Inflammatory macrophage treated with lipopolysaccharide for 1 hour (primary cell): Measurements from ENCODE around the gene RNF182.
"Not testable (repeated sequence)": the region's sequence is repeated elsewhere in the genome, so short reads cannot be mapped to it uniquely, and the experiment has no call there.

Experiments
- DNase-seq, 2 donors: peaks; one replicate each; pipeline ENCODE4 v3.0.0-alpha.2; 2020 to 2022

RNF182 gene

GRCh38 chr6:13918686-13919250 is 6.0 kb upstream of the RNF182 start:
- no peak for DNase-seq

GRCh38 chr6:13919861-13920260 is 4.9 kb upstream of the RNF182 start:
- no peak for DNase-seq

DNA sequence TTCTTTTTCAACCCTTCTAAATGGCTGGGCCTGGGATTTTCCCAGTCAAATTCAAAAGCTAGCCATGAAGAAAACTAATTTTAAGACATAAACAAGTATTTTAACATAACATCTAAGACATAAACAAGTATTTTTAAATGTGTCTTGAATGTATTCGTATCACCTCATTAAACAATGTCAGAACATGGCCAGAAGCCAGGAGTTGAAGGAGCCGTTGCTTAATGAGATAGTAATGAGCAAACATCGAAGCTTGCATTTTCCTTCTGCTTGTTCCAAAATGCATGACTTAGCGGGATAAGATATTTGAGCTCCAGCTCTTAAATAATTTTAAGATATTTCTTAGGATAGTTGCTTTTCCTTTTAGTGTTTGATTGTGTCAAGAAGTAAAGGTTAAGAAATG is 4.2 kb upstream of the RNF182 start:
- no peak for DNase-seq

DNA sequence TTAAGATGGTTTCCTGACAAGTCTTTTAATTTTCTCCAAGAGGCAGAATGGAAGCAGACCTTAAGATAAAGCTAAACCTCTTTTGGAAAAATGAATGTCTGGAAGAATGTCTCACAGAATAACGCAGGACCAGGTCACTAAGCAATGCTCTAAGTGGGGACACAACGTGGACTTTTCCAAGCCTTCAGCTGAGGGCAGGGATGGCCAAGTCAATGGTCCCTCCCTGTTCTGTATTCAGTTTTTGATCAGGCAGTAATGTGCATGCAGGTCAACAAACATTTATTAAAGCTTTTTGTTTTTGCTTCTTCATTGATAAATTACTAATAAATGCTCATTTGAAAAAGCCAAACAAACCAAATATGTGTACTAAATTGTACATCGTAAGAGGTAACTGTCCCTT is 2.0 kb upstream of the RNF182 start:
- DNase-seq, result no peak

DNA sequence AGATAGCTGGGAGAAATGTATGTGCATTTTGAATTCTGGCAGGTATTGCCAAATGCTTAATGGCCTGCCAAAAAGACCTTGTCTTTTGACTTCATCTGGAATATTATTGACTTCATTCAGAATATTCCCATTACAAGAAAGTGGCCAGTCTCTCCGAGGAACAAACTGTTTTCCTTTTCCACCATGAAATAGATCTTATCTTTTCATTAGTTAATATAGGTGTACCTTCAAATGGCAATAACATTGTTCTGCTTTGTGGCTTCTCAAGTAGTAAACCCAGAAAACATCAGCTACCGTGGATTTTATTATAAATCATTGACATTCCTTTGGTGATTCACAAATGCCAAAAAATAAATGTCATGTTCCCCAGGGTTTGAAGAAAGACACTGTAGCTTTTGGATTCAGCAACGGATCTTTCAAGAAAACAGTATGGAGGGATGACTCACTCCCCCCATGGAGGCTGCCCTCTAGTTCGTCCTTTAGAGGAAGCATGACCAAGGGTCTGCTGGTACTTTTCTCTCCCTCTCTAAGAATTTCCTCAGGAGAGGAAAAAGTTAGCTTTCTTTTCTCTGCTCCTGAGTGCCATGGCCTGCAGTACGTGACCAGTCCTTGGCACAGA is 1.1 kb upstream of the RNF182 start:
- peak; percentile 15 to 18 for DNase-seq

GRCh38 chr6:13924146-13924948 is 405 bp upstream of the RNF182 start:
- DNase-seq, result no peak

- no peak for DNase-seq
Measured at GRCh38 chr6:13926378-13926777, 1.6 kb downstream of the RNF182 start.

- no peak for DNase-seq
Measured at GRCh38 chr6:13927203-13927602, 2.5 kb downstream of the RNF182 start.

DNA sequence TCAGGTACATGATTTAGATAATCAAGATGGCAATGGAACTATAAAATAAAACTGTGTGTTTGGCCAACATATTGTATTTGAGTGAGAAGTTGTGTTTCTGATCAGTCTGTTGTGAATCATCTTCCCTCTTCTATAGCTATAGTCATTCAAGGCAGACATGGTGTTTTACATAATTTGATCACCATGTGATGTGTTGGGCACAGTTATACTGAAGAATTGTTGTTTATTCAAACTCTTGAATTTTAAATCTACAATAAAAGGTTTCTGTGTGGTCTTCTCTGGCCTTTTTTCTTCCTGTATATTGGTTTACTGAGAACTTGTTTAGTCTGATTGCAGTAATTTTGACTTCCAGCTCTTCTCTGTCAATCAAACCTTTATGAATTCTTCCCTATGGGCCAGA is 4.4 kb downstream of the RNF182 start:
- DNase-seq, result no peak

GRCh38 chr6:13931797-13932402 is 7.1 kb downstream of the RNF182 start:
- DNase-seq, result no peak

- no peak for DNase-seq
Measured at GRCh38 chr6:13932785-13933184, 8.0 kb downstream of the RNF182 start.

GRCh38 chr6:13934721-13935120 is 10.0 kb downstream of the RNF182 start:
- DNase-seq, result no peak

DNA sequence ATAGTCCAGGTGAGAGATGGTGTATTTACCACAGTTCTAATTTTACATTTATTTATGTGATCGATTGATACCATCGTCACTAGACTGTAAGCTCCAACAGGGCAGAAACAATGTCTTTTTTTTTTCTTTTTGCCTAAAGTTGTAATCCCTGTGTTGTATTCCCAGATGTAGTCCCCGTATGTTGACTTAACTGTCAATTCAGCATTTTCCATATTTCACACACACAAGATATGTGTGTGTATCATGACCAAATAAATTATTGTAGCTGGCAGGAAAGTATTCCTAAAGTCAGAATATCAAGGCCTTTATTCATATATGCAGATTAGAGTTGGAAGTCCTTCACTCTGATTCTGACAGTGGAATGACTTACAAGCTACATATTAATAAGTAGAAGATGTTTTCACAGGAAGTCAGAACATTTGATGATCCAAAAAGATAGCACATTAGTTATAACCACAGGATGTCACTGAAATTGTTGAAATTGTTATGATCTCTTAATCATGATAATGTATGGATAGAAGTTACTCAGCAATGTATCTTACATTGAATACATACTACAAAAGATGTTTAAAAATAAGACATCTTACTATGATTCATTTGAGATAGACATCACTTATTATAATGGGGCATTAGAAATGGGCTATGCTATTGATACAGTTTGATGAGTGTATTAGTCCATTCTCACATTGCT is 10.6 kb downstream of the RNF182 start:
- DNase-seq, result no peak

- not testable (repeated sequence) for DNase-seq
Measured at GRCh38 chr6:13935881-13936261, 11.1 kb downstream of the RNF182 start.

DNA sequence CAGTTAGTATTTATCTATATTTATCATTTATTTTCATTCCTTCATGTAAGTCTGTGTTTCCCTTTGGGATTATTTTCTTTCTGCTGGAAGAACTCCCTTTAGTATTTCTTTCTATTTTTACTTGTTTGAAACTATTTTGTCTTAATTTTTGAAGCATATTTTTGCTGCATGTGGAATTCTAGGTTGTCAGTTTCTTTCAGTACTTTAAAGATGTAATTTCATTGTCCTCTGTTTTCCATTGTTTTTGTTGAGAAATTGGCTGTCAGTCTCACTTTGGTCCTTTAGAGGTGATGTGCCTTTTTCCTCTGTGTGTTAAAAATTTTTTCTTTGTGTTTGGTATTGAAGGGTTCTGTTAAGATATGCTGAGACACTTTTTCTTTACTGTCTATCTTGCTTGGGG is 17.1 kb downstream of the RNF182 start:
- DNase-seq, result no peak

GRCh38 chr6:13943943-13944342 is 19.2 kb downstream of the RNF182 start:
- no peak for DNase-seq

DNA sequence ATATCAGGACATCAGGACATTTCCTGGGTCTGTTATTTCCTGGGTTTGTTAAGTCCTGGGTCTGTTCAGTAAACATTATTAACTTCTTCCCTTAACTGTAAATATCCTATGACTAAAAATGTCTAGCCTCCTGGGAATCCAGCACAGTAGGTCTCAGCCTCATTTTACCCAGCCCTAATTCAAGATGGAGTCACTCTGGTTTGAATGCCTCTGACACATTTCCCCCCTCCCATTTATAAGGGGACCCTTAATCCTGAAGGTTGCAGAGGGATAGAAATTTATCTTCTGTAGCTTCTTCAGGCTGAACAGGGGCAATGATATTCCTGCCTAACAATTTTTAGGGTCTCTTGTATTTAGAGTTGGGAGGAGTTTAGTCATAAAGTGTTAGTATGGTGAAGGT is 21.8 kb downstream of the RNF182 start:
- DNase-seq, result no peak

GRCh38 chr6:13947611-13948178 is 22.9 kb downstream of the RNF182 start:
- no peak for DNase-seq

DNA sequence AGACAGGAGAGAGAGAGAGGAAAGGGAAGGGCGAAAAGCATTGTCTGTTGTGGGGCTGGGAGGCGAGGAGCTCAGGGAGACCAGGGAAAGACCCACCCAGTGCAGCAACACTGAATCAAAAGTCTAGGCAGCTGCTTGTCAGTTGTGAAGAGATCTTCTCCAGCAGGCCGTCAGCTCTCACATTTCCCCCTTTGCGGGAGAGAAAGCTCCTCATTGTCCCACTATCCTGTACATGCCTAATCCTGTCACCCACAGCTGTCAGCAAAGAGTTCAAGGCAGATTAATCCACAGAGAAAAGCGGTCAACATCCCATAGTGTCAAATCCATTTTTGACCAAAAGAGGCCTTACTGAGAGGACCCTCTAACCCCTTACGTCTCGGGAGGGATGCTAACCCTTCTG is 27.3 kb downstream of the RNF182 start:
- no peak for DNase-seq

DNA sequence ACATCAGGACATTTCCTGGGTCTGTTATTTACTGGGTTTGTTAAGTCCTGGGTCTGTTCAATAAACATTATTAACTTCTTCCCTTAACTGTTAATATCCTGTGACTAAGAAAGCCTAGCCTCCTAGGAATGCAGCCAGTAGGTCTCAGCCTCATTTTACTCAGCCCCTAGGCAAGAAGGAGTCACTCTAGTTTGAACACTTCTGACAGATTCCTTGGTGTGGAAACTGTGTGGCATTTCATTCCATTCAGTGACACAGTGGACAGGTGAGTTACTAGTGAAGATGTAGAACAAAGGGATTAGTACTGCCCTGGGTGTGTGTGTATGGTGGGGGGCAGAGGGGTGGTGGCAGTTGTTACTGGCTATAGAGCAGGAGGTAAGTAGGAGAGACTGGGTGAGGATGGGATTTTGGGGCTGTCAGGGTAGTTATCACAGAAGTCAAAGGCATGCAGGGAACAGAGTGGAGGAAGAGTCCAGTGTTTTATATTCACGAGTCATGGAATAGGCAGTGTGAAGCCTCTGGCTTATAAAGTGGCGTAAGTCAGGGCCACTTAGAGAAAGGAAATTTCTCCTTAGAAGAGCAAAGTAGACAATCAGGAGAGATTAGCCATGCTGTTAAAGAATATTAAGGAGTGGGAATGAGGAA is 28.4 kb downstream of the RNF182 start:
- DNase-seq, result no peak

DNA sequence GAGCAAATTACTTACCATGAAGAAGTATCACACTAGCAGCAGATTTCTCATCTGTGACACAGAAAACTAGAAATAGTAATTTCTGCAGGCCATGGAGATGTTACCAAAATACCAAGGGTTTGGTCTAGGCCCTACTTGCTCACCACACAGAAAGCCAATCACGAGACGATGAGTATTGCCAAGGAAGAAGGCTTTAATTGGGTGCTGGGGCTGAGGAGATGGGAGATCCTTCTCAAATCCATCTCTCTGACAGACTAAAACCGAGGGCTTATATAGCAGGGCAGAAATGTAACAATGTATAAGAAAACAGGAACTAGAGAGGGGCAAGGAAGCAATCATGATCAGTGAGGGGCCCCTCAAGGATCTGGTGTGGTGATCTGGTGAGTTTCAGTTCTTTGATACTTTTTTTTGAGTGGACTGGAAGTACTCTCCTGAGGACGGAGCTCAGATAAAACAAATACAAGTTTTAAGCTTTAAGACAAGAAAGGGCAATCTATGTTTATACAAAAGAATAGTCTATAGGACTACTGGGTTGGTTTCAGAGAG is 40.9 kb downstream of the RNF182 start:
- DNase-seq, result no peak

DNA sequence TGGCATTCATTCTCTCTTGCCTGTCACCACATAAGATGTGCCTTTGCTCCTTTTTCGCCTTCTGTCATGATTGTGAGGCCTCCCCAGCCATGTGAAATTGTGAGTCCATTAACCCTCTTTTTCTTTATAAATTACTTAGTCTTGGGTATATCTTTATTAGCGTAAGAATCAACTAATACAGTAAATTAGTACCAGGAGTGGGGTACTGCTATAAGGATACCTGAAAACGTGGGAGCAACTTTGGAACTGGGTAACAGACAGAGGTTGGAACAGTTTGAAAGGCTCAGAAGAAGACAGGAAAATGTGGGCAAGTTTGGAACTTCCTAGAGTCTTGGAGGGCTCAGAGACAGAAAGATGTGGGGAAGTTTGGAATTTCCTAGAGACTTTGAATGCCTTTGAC is 46.6 kb downstream of the RNF182 start:
- DNase-seq, result no peak
